SK-N-SH (cell line): Measurements from ENCODE around the gene ROPN1L. TPM values are rescaled to one million over a fixed set of nuclear protein-coding genes. Genes with fewer than 3 reads are reported as not detected.
"Not testable (repeated sequence)": the region's sequence is repeated elsewhere in the genome, so short reads cannot be mapped to it uniquely, and the experiment has no call there.

Experiments used
- CTCF ChIA-PET: fragments of 300-600, 350-600 bp; formaldehyde crosslinking; extraction: SDS; loops from one replicate; lab custom pipeline; 2021; lab: Yijun Ruan, JAX
- POLR2A ChIA-PET: fragments of 350-600 bp; sonication (Branson Sonifier 250); formaldehyde crosslinking; extraction: SDS; loops from one replicate; lab custom pipeline; 2020; ENCODE audit warnings: antibody characterized with exemption, inconsistent platforms; lab: Yijun Ruan, JAX
- DNase-seq: peaks from one replicate; pipeline ENCODE4 v3.0.0; 2012
- H2AFZ ChIP-seq: fragments of 200-600 bp; sonication (generic); 2 replicates; pipeline ENCODE4 v1.8.1; 2016; ENCODE audit warnings: antibody characterized with exemption, mild to moderate bottlenecking, low read depth
- H3F3A ChIP-seq: fragments of 200-600 bp; sonication (generic); replicated peaks from 2 replicates; pipeline ENCODE3; 2016; ENCODE audit warnings: antibody characterized with exemption, mild to moderate bottlenecking; ENCODE audit not compliant: insufficient read depth
- H3K27ac ChIP-seq, 2 experiments: fragments of 200-500 bp in 1 of 2; fragments of 200-600 bp in 1 of 2; sonication (Bioruptor generic) in 1 of 2; sonication (generic), shearing (Covaris generic) in 1 of 2; 2 replicates each; pipeline versions ENCODE4 v1.5.1 to v1.6.1; 2014 to 2016; ENCODE audit warnings: low read depth in 2 of 2, inconsistent platforms in 1 of 2, low read length in 1 of 2, mild to moderate bottlenecking in 1 of 2, mixed read lengths in 1 of 2
- H3K27me3 ChIP-seq: fragments of 200-600 bp; sonication (generic), shearing (Covaris generic); 2 replicates; pipeline ENCODE4 v1.6.1; 2016; ENCODE audit warnings: mixed run types; ENCODE audit not compliant: insufficient read depth
- H3K36me3 ChIP-seq, 2 experiments: fragments of 200-500 bp in 1 of 2; fragments of 200-600 bp in 1 of 2; sonication (Bioruptor generic) in 1 of 2; sonication (generic) in 1 of 2; replicated peaks in 1 of 2; 2 replicates each; pipeline versions ENCODE3 to v1.5.1; 2014 to 2016; ENCODE audit warnings: low read length in 1 of 2, mild to moderate bottlenecking in 1 of 2; ENCODE audit not compliant: insufficient read depth in 2 of 2, control insufficient read depth in 1 of 2
- H3K4me1 ChIP-seq, 2 experiments: fragments of 200-500 bp in 1 of 2; fragments of 200-600 bp in 1 of 2; sonication (Bioruptor generic) in 1 of 2; sonication (generic), shearing (Covaris generic) in 1 of 2; 2 replicates each; pipeline versions ENCODE4 v1.5.1 to v1.6.1; 2014 to 2016; ENCODE audit warnings: low read depth in 1 of 2, low read length in 1 of 2, mixed run types in 1 of 2; ENCODE audit not compliant: insufficient read depth in 2 of 2, control insufficient read depth in 1 of 2
- H3K4me2 ChIP-seq: fragments of 200-600 bp; sonication (generic), shearing (Covaris generic); 2 replicates; pipeline ENCODE4 v1.6.1; 2017; ENCODE audit warnings: mixed run types
- H3K4me3 ChIP-seq, 2 experiments: fragments of 200-500 bp in 1 of 2; fragments of 200-600 bp in 1 of 2; sonication (Bioruptor generic) in 1 of 2; sonication (generic), shearing (Covaris generic) in 1 of 2; 2 replicates each; pipeline versions ENCODE4 v1.5.1 to v1.8.1; 2014 to 2016; ENCODE audit warnings: low read depth in 2 of 2, inconsistent platforms in 1 of 2, low read length in 1 of 2, mild to moderate bottlenecking in 1 of 2, mixed read lengths in 1 of 2, moderate library complexity in 1 of 2
- H3K79me2 ChIP-seq: fragments of 200-600 bp; sonication (generic); 2 replicates; pipeline ENCODE4 v1.8.1; 2017; ENCODE audit warnings: mild to moderate bottlenecking; ENCODE audit not compliant: insufficient read depth
- H3K9ac ChIP-seq: fragments of 200-600 bp; sonication (generic); 2 replicates; pipeline ENCODE4 v1.6.1; 2017; ENCODE audit warnings: mixed run types
- H3K9me2 ChIP-seq: fragments of 200-600 bp; sonication (generic); 2 replicates; pipeline ENCODE4 v1.6.1; 2017; ENCODE audit warnings: mixed run types
- H3K9me3 ChIP-seq: fragments of 200-600 bp; sonication (generic); 2 replicates; pipeline ENCODE4 v1.6.1; 2017; ENCODE audit warnings: mixed run types, mild to moderate bottlenecking, moderate library complexity
- H4K20me1 ChIP-seq: fragments of 200-600 bp; sonication (generic); 2 replicates; pipeline ENCODE4 v1.6.1; 2017; ENCODE audit warnings: mild to moderate bottlenecking, mixed run types; ENCODE audit not compliant: insufficient read depth
- ELF1 ChIP-seq: IDR thresholded peaks from 2 replicates; pipeline ENCODE4 v1.4.0; 2012
- FOSL2 ChIP-seq: IDR thresholded peaks from 2 replicates; pipeline ENCODE4 v1.4.0; 2012; ENCODE audit warnings: low read depth, mild to moderate bottlenecking, moderate library complexity, borderline replicate concordance
- GABPA ChIP-seq: IDR thresholded peaks from 2 replicates; pipeline ENCODE4 v1.4.0; 2012; ENCODE audit warnings: low read depth, mild to moderate bottlenecking
- GATA2 ChIP-seq: sonication (generic); formaldehyde crosslinking; IDR thresholded peaks from 2 replicates; pipeline ENCODE4 v1.5.0; 2020; ENCODE audit warnings: mild to moderate bottlenecking, missing genetic modification reagents
- JUND ChIP-seq: IDR thresholded peaks from 2 replicates; pipeline ENCODE4 v1.4.0; 2012
- MAX ChIP-seq: IDR thresholded peaks from 2 replicates; pipeline ENCODE4 v1.4.0; 2012; ENCODE audit warnings: low read depth
- NFIC ChIP-seq: IDR thresholded peaks from 2 replicates; pipeline ENCODE4 v1.4.0; 2012; ENCODE audit warnings: borderline replicate concordance
- NRF1 ChIP-seq: IDR thresholded peaks from 2 replicates; pipeline ENCODE4 v1.6.1; 2012; ENCODE audit warnings: low read depth, mild to moderate bottlenecking, low read length
- POLR2AphosphoS5 ChIP-seq: IDR thresholded peaks from 2 replicates; pipeline ENCODE4 v1.6.1; 2012; ENCODE audit warnings: low read depth, low read length
- RCOR1 ChIP-seq: fragments of 150-350 bp; IDR thresholded peaks from 2 replicates; pipeline ENCODE4 v1.6.1; 2017; ENCODE audit warnings: antibody characterized with exemption, low read length
- RFX5 ChIP-seq: IDR thresholded peaks from 2 replicates; pipeline ENCODE4 v1.6.1; 2012; ENCODE audit warnings: mild to moderate bottlenecking, improper control_type of control experiment, low read length
- RXRA ChIP-seq: IDR thresholded peaks from 2 replicates; pipeline ENCODE4 v1.4.0; 2012; ENCODE audit warnings: low read depth, mild to moderate bottlenecking, borderline replicate concordance
- SMC3 ChIP-seq: IDR thresholded peaks from 2 replicates; pipeline ENCODE4 v1.6.1; 2012; ENCODE audit warnings: low read depth, low read length, improper control_type of control experiment
- TEAD4 ChIP-seq: IDR thresholded peaks from 2 replicates; pipeline ENCODE4 v1.4.0; 2012; ENCODE audit warnings: mild to moderate bottlenecking, borderline replicate concordance; ENCODE audit not compliant: insufficient read depth
- YY1 ChIP-seq: IDR thresholded peaks from 2 replicates; pipeline ENCODE4 v1.4.0; 2012; ENCODE audit warnings: low read depth, mild to moderate bottlenecking
- ZBTB33 ChIP-seq: IDR thresholded peaks from 2 replicates; pipeline ENCODE4 v1.4.0; 2012; ENCODE audit warnings: low read depth, borderline replicate concordance
- whole genome bisulfite sequencing: methylation state at CpG from one replicate; pipeline ENCODE4 v1.1.6; 2017; ENCODE audit warnings: low lambda C conversion rate; 5-methylcytosine and 5-hydroxymethylcytosine counted together
- polyA plus RNA-seq, 3 experiments: library from polyadenylated mRNA; depleted of rRNA; stranded (reverse); fragments of >200 nt; gene quantifications; 2 replicates each; pipeline ENCODE4 v1.2.3, GENCODE V29; 2012
- TF ChIP-seq, protein P1 (sequence below): fragments of 150-350 bp; IDR thresholded peaks from 2 replicates; pipeline ENCODE4 v1.6.1; 2016; ENCODE audit warnings: mild to moderate bottlenecking, low read depth, low read length
- TF ChIP-seq, protein P2 (sequence below): IDR thresholded peaks from 2 replicates; pipeline ENCODE4 v1.4.0; 2012; ENCODE audit warnings: low read depth, borderline replicate concordance
- TF ChIP-seq, protein P3 (sequence below): fragments of 150-350 bp; IDR thresholded peaks from 2 replicates; pipeline ENCODE4 v1.6.1; 2017; ENCODE audit warnings: antibody characterized with exemption, low read length, low read depth, borderline replicate concordance

Gene ROPN1L
- polyA plus RNA-seq, 1 of the 3 experiments (the other 2 are of a cell fraction) = 0.31 TPM

GRCh38 chr5:10513501-10514442, 72.1 kb downstream of the ROPN1L start (continued):
- TF ChIP-seq, protein P1, sequence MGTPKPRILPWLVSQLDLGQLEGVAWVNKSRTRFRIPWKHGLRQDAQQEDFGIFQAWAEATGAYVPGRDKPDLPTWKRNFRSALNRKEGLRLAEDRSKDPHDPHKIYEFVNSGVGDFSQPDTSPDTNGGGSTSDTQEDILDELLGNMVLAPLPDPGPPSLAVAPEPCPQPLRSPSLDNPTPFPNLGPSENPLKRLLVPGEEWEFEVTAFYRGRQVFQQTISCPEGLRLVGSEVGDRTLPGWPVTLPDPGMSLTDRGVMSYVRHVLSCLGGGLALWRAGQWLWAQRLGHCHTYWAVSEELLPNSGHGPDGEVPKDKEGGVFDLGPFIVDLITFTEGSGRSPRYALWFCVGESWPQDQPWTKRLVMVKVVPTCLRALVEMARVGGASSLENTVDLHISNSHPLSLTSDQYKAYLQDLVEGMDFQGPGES = no peak
- TF ChIP-seq MAX (peak; percentile 71; the same call in 1 of the 2 replicates), RCOR1 (no peak), GATA2 (no peak), ZBTB33 (no peak), RFX5 (no peak), FOSL2 (no peak), JUND (no peak), TEAD4 (0 out of 2 replicates have a peak, but pooled peaks have one; percentile 55), GABPA (peak; percentile 25; the same call in 1 of the 2 replicates), SMC3 (no peak), RXRA (no peak), ELF1 (no peak), YY1 (no peak), NFIC (peak; percentile 42), POLR2AphosphoS5 (peak; percentile 20; the same call in 1 of the 2 replicates), NRF1 (no peak)
- TF ChIP-seq, protein P2, sequence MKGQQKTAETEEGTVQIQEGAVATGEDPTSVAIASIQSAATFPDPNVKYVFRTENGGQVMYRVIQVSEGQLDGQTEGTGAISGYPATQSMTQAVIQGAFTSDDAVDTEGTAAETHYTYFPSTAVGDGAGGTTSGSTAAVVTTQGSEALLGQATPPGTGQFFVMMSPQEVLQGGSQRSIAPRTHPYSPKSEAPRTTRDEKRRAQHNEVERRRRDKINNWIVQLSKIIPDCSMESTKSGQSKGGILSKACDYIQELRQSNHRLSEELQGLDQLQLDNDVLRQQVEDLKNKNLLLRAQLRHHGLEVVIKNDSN = no peak
- TF ChIP-seq, protein P3, sequence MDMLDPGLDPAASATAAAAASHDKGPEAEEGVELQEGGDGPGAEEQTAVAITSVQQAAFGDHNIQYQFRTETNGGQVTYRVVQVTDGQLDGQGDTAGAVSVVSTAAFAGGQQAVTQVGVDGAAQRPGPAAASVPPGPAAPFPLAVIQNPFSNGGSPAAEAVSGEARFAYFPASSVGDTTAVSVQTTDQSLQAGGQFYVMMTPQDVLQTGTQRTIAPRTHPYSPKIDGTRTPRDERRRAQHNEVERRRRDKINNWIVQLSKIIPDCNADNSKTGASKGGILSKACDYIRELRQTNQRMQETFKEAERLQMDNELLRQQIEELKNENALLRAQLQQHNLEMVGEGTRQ = no peak

DNA sequence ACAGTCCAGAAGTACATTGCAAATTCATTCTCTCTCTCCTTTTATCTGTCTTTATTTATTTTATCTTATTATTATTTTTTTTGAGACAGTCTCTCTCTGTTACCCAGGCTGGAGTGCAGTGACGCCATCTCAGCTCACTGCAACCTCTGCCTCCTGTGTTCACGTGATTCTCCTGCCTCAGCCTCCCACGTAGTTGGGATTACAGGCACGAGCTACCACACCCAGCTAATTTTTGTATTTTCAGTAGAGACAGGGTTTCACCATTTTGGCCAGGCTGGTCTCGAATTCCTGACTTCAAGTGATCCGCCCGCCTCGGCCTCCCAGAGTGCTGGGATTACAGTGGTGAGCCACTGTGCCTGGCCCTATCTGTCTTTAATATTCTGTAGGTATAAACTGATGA, 72.9 kb downstream of the ROPN1L start:
- H3K9me2 ChIP-seq, H3K4me3 ChIP-seq, H3K36me3 ChIP-seq, POLR2A ChIA-PET, H4K20me1 ChIP-seq, DNase-seq, H3K4me2 ChIP-seq, CTCF ChIA-PET, H3K4me1 ChIP-seq, H3K9me3 ChIP-seq, H3K79me2 ChIP-seq, H3K27me3 ChIP-seq, H3K9ac ChIP-seq: not testable (repeated sequence)
- Histone ChIP-seq H3F3A (peaks cover 15% of the 10 kb centered on the region), H3K27ac (peak overlapping the region in 1 of 2 experiments; percentile 70; a peak in 2 of 4 replicates), H2AFZ (peak overlapping the region; percentile 54; the same call in 1 of the 2 replicates)
- 91% methylated on average over 8 of the region's 8 CpGs for WGBS
